ENCODE measurements around the gene ARRB2. TPM values are rescaled to one million over a fixed set of nuclear protein-coding genes. Genes with fewer than 3 reads are reported as not detected.

ARRB2 gene
- total RNA-seq, result 202 and 204 TPM in 2 replicates

GRCh38 chr17:4709794-4710692 is at the start of gene ARRB2:
Gene ARRB2 (plus strand): TSS chr17:4710632. CDS start chr17:4710722, 90 bp downstream.
- intact Hi-C loops (cut with micrococcal nuclease), result loop anchor here (1.0 to 10.0 kb wide), 11 partner anchors 21 to 345 kb away; partner anchors contain the start of genes C17orf107, MED11, MINK1 and PFN1
- Mint-ChIP-seq H3K27ac (peak within 1 kb of the TSS; percentile 99), H3K36me3 (ENCODE audit: low read depth) (peaks cover 11% of the 10 kb centered on the region), H3K4me1 (ENCODE audit: low read depth) (peaks cover 54% of the 10 kb centered on the region), H3K9me3 (no peaks in the 10 kb centered on the region), H3K4me3 (peak within 1 kb of the TSS; percentile 98), H3K27me3 (ENCODE audit: insufficient read depth) (no peaks in the 10 kb centered on the region)
- DNase-seq (ENCODE audit: low spot score), result peak; percentile 99

- no peak for DNase-seq (ENCODE audit: low spot score)
- H3K9me3 Mint-ChIP-seq, result no peaks in the 10 kb centered on the region
- H3K4me1 Mint-ChIP-seq (ENCODE audit: low read depth), result peaks cover 4% of the 10 kb centered on the region
- intact Hi-C loops (cut with micrococcal nuclease), result no loop called here
- no peak overlapping the region for H3K4me3 Mint-ChIP-seq
- no peaks in the 10 kb centered on the region for H3K36me3 Mint-ChIP-seq (ENCODE audit: low read depth)
- H3K27ac Mint-ChIP-seq, result no peak overlapping the region
- H3K27me3 Mint-ChIP-seq (ENCODE audit: insufficient read depth), result peaks cover 6% of the 10 kb centered on the region
Observed at GRCh38 chr17:4663711-4664110, 46.7 kb upstream of the ARRB2 start.

- Mint-ChIP-seq H3K36me3 (ENCODE audit: low read depth) (no peaks in the 10 kb centered on the region), H3K9me3 (no peaks in the 10 kb centered on the region), H3K27ac (no peak overlapping the region), H3K27me3 (ENCODE audit: insufficient read depth) (peaks cover 6% of the 10 kb centered on the region), H3K4me1 (ENCODE audit: low read depth) (no peaks in the 10 kb centered on the region), H3K4me3 (no peak overlapping the region)
- intact Hi-C loops (cut with micrococcal nuclease), result no loop called here
- DNase-seq (ENCODE audit: low spot score), result no peak
Observed at GRCh38 chr17:4664230-4664629, 46.2 kb upstream of the ARRB2 start.

GRCh38 chr17:4665027-4665426 is 45.4 kb upstream of the ARRB2 start:
- Mint-ChIP-seq H3K27ac (no peak overlapping the region), H3K27me3 (ENCODE audit: insufficient read depth) (peaks cover 6% of the 10 kb centered on the region), H3K36me3 (ENCODE audit: low read depth) (peaks cover 3% of the 10 kb centered on the region), H3K4me1 (ENCODE audit: low read depth) (no peaks in the 10 kb centered on the region), H3K4me3 (no peak overlapping the region), H3K9me3 (no peaks in the 10 kb centered on the region)
- no peak for DNase-seq (ENCODE audit: low spot score)
- intact Hi-C loops (cut with micrococcal nuclease), result no loop called here

- intact Hi-C loops (cut with micrococcal nuclease), result no loop called here
- H3K4me3 Mint-ChIP-seq, result no peak overlapping the region
- no peaks in the 10 kb centered on the region for H3K9me3 Mint-ChIP-seq
- H3K27ac Mint-ChIP-seq, result no peak overlapping the region
- peaks cover 6% of the 10 kb centered on the region for H3K27me3 Mint-ChIP-seq (ENCODE audit: insufficient read depth)
- H3K4me1 Mint-ChIP-seq (ENCODE audit: low read depth), result no peaks in the 10 kb centered on the region
- peaks cover 12% of the 10 kb centered on the region for H3K36me3 Mint-ChIP-seq (ENCODE audit: low read depth)
- no peak for DNase-seq (ENCODE audit: low spot score)
Observed at GRCh38 chr17:4666296-4666695, 44.1 kb upstream of the ARRB2 start.

- H3K36me3 Mint-ChIP-seq (ENCODE audit: low read depth), result peaks cover 15% of the 10 kb centered on the region
- intact Hi-C loops (cut with micrococcal nuclease), result no loop called here
- H3K9me3 Mint-ChIP-seq, result no peaks in the 10 kb centered on the region
- H3K4me1 Mint-ChIP-seq (ENCODE audit: low read depth), result no peaks in the 10 kb centered on the region
- H3K27ac Mint-ChIP-seq, result no peak overlapping the region
- no peak for DNase-seq (ENCODE audit: low spot score)
- no peak overlapping the region for H3K4me3 Mint-ChIP-seq
- H3K27me3 Mint-ChIP-seq (ENCODE audit: insufficient read depth), result peaks cover 6% of the 10 kb centered on the region
Observed at GRCh38 chr17:4667166-4667565, 43.3 kb upstream of the ARRB2 start.

- DNase-seq (ENCODE audit: low spot score), result no peak
- intact Hi-C loops (cut with micrococcal nuclease), result no loop called here
- H3K27ac Mint-ChIP-seq, result no peak overlapping the region
- no peaks in the 10 kb centered on the region for H3K9me3 Mint-ChIP-seq
- no peaks in the 10 kb centered on the region for H3K4me1 Mint-ChIP-seq (ENCODE audit: low read depth)
- no peak overlapping the region for H3K4me3 Mint-ChIP-seq
- peaks cover 36% of the 10 kb centered on the region for H3K36me3 Mint-ChIP-seq (ENCODE audit: low read depth)
- peaks cover 4% of the 10 kb centered on the region for H3K27me3 Mint-ChIP-seq (ENCODE audit: insufficient read depth)
Observed at GRCh38 chr17:4672055-4672630, 38.3 kb upstream of the ARRB2 start.

- intact Hi-C loops (cut with micrococcal nuclease), result no loop called here
- Mint-ChIP-seq H3K27ac (no peak overlapping the region), H3K4me3 (no peak overlapping the region), H3K9me3 (no peaks in the 10 kb centered on the region), H3K4me1 (ENCODE audit: low read depth) (no peaks in the 10 kb centered on the region), H3K27me3 (ENCODE audit: insufficient read depth) (no peaks in the 10 kb centered on the region), H3K36me3 (ENCODE audit: low read depth) (peaks cover 40% of the 10 kb centered on the region)
- DNase-seq (ENCODE audit: low spot score), result no peak
Observed at GRCh38 chr17:4672751-4673150, 37.7 kb upstream of the ARRB2 start.

GRCh38 chr17:4673169-4673568 is 37.3 kb upstream of the ARRB2 start:
- no peaks in the 10 kb centered on the region for H3K27me3 Mint-ChIP-seq (ENCODE audit: insufficient read depth)
- H3K9me3 Mint-ChIP-seq, result no peaks in the 10 kb centered on the region
- H3K27ac Mint-ChIP-seq, result no peak overlapping the region
- no peak overlapping the region for H3K4me3 Mint-ChIP-seq
- H3K4me1 Mint-ChIP-seq (ENCODE audit: low read depth), result peaks cover 2% of the 10 kb centered on the region
- DNase-seq (ENCODE audit: low spot score), result no peak
- intact Hi-C loops (cut with micrococcal nuclease), result no loop called here
- peaks cover 40% of the 10 kb centered on the region for H3K36me3 Mint-ChIP-seq (ENCODE audit: low read depth)

- Mint-ChIP-seq H3K4me1 (ENCODE audit: low read depth) (peaks cover 9% of the 10 kb centered on the region), H3K36me3 (ENCODE audit: low read depth) (peaks cover 42% of the 10 kb centered on the region), H3K4me3 (no peak overlapping the region), H3K9me3 (no peaks in the 10 kb centered on the region), H3K27ac (no peak overlapping the region), H3K27me3 (ENCODE audit: insufficient read depth) (no peaks in the 10 kb centered on the region)
- DNase-seq (ENCODE audit: low spot score), result no peak
- intact Hi-C loops (cut with micrococcal nuclease), result no loop called here
Observed at GRCh38 chr17:4673986-4674684, 36.3 kb upstream of the ARRB2 start.

GRCh38 chr17:4674685-4674998 is 35.8 kb upstream of the ARRB2 start:
- H3K4me3 Mint-ChIP-seq, result no peak overlapping the region
- H3K9me3 Mint-ChIP-seq, result no peaks in the 10 kb centered on the region
- H3K36me3 Mint-ChIP-seq (ENCODE audit: low read depth), result peaks cover 47% of the 10 kb centered on the region
- no peak overlapping the region for H3K27ac Mint-ChIP-seq
- intact Hi-C loops (cut with micrococcal nuclease), result no loop called here
- no peaks in the 10 kb centered on the region for H3K27me3 Mint-ChIP-seq (ENCODE audit: insufficient read depth)
- peaks cover 14% of the 10 kb centered on the region for H3K4me1 Mint-ChIP-seq (ENCODE audit: low read depth)
- DNase-seq (ENCODE audit: low spot score), result no peak

GRCh38 chr17:4675791-4676190 is 34.6 kb upstream of the ARRB2 start:
- Mint-ChIP-seq H3K4me1 (ENCODE audit: low read depth) (peaks cover 16% of the 10 kb centered on the region), H3K27ac (no peak overlapping the region), H3K36me3 (ENCODE audit: low read depth) (peaks cover 47% of the 10 kb centered on the region), H3K4me3 (no peak overlapping the region), H3K27me3 (ENCODE audit: insufficient read depth) (no peaks in the 10 kb centered on the region), H3K9me3 (no peaks in the 10 kb centered on the region)
- no peak for DNase-seq (ENCODE audit: low spot score)
- intact Hi-C loops (cut with micrococcal nuclease), result no loop called here

GRCh38 chr17:4676791-4677190 is 33.6 kb upstream of the ARRB2 start:
- Mint-ChIP-seq H3K36me3 (ENCODE audit: low read depth) (peaks cover 48% of the 10 kb centered on the region), H3K4me1 (ENCODE audit: low read depth) (peaks cover 16% of the 10 kb centered on the region), H3K27ac (no peak overlapping the region)

More at GRCh38 chr17:4676791-4677190, 33.6 kb upstream of the ARRB2 start:
- intact Hi-C loops (cut with micrococcal nuclease), result no loop called here
- no peaks in the 10 kb centered on the region for H3K9me3 Mint-ChIP-seq
- no peak for DNase-seq (ENCODE audit: low spot score)
- no peaks in the 10 kb centered on the region for H3K27me3 Mint-ChIP-seq (ENCODE audit: insufficient read depth)
- H3K4me3 Mint-ChIP-seq, result no peak overlapping the region
